K562 (cell line): ENCODE data around the gene GMNN. TPM values are rescaled to one million over a fixed set of nuclear protein-coding genes. Genes with fewer than 3 reads are reported as not detected.
A peak's percentile ranks its signal among the peaks of the same experiment; 100 is the strongest.

Experiments
- CUX1 ChIP-seq: fragments of 200-800 bp; sonication (Bioruptor generic); IDR thresholded peaks from 2 replicates; pipeline ENCODE4 v1.6.1; 2016; ENCODE audit warnings: missing genetic modification characterization, missing compliant biosample characterization
- E2F6 ChIP-seq, 2 experiments: IDR thresholded peaks; 2 replicates each; pipeline ENCODE4 v1.6.1; 2011; ENCODE audit warnings: borderline replicate concordance in 1 of 2, control low read depth in 1 of 2, low read depth in 1 of 2, low read length in 1 of 2, mild to moderate bottlenecking in 1 of 2, mixed read lengths in 1 of 2, moderate library complexity in 1 of 2; ENCODE audit not compliant: insufficient read depth in 1 of 2, insufficient read length in 1 of 2, poor library complexity in 1 of 2, severe bottlenecking in 1 of 2; ENCODE audit errors: extremely low read depth in 1 of 2
- HLTF ChIP-seq: fragments of 450-650 bp; IDR thresholded peaks from 2 replicates; pipeline ENCODE4 v1.6.1; 2016
- HNRNPH1 ChIP-seq: fragments of 200-400 bp; formaldehyde crosslinking; optimal IDR thresholded peaks from 2 replicates; pipeline ENCODE3; 2017; ENCODE audit warnings: low read depth, mild to moderate bottlenecking, low read length, moderate library complexity
- HOXB6 ChIP-seq: fragments of 250-450 bp; sonication (Bioruptor Pico); IDR thresholded peaks from 2 replicates; pipeline ENCODE4 v1.5.1; 2022; ENCODE audit warnings: mild to moderate bottlenecking, borderline replicate concordance
- KLF16 ChIP-seq: IDR thresholded peaks from 2 replicates; pipeline ENCODE4 v1.6.1; 2016; ENCODE audit warnings: antibody characterized with exemption
- NFIC ChIP-seq: fragments of 450-650 bp; IDR thresholded peaks from 2 replicates; pipeline ENCODE4 v1.6.1; 2017; ENCODE audit warnings: mild to moderate bottlenecking, inconsistent platforms
- POLR2B ChIP-seq: fragments of 450-650 bp; IDR thresholded peaks from 2 replicates; pipeline ENCODE4 v1.6.1; 2018; ENCODE audit warnings: low read depth; ENCODE audit not compliant: partially characterized antibody
- PRPF4 ChIP-seq: fragments of 200-400 bp; formaldehyde crosslinking; IDR thresholded peaks from one replicate; pipeline ENCODE4 v1.6.1; 2017; ENCODE audit warnings: low read length, low read depth, mild to moderate bottlenecking; ENCODE audit not compliant: insufficient read depth, poor library complexity, severe bottlenecking
- RBM39 ChIP-seq: fragments of 200-400 bp; formaldehyde crosslinking; optimal IDR thresholded peaks from 2 replicates; pipeline ENCODE3; 2018; ENCODE audit warnings: low read depth, low read length
- TRIM25 ChIP-seq: fragments of 450-650 bp; IDR thresholded peaks from 2 replicates; pipeline ENCODE4 v1.7.0; 2016; ENCODE audit warnings: borderline replicate concordance
- ZFP1 ChIP-seq: fragments of 450-650 bp; formaldehyde crosslinking; IDR thresholded peaks from 2 replicates; pipeline ENCODE4 v1.4.0; 2020; ENCODE audit warnings: mild to moderate bottlenecking, mixed read lengths
- ZNF224 ChIP-seq: sonication (generic); formaldehyde crosslinking; IDR thresholded peaks from 2 replicates; pipeline ENCODE4 v1.8.0; 2022; ENCODE audit warnings: mild to moderate bottlenecking, missing genetic modification reagents
- polyA plus RNA-seq, 8 experiments: library from polyadenylated mRNA; depleted of rRNA in 4 of 8; stranded (reverse) in 5 of 8; unstranded in 3 of 8; fragments of >200 nt; fragmentation: Nextera tagmentation in 2 of 8; fragmentation: Illumina TruSeq in 1 of 8; extraction: Ambion mirVana in 2 of 8; extraction: Trizol in 1 of 8; gene quantifications; 2 replicates each; pipeline versions ENCODE4 v1.2.1 to v1.2.3, GENCODE V29; 2011 to 2014; ENCODE audit warnings: inconsistent platforms in 1 of 8, missing spikeins in 1 of 8
- total RNA-seq, 7 experiments: library from RNA; depleted of rRNA in 6 of 7; stranded (reverse); fragments of >200 nt in 6 of 7; fragmentation: Illumina TruSeq in 2 of 7; extraction: Trizol in 2 of 7; gene quantifications; 2 replicates each; pipeline versions ENCODE4 v1.2.1 to v1.2.3, GENCODE V29; 2011 to 2021; ENCODE audit warnings: low replicate concordance in 1 of 7
- TF ChIP-seq, protein P1 (sequence below): fragments of 250-450 bp; sonication (Bioruptor Pico); IDR thresholded peaks from 2 replicates; pipeline ENCODE4 v1.9.0; 2021; ENCODE audit warnings: mild to moderate bottlenecking, inconsistent platforms
- TF ChIP-seq, protein P2 (sequence below): fragments of 250-450 bp; sonication (Bioruptor Pico); IDR thresholded peaks from 2 replicates; pipeline ENCODE4 v1.9.0; 2021; ENCODE audit warnings: mild to moderate bottlenecking

GMNN gene
- total and polyA plus RNA-seq, 9 of the 15 experiments (the other 6 are each of a cell fraction or from before 2014, with no cell fraction given), result 144 to 370 (median 210) TPM

DNA sequence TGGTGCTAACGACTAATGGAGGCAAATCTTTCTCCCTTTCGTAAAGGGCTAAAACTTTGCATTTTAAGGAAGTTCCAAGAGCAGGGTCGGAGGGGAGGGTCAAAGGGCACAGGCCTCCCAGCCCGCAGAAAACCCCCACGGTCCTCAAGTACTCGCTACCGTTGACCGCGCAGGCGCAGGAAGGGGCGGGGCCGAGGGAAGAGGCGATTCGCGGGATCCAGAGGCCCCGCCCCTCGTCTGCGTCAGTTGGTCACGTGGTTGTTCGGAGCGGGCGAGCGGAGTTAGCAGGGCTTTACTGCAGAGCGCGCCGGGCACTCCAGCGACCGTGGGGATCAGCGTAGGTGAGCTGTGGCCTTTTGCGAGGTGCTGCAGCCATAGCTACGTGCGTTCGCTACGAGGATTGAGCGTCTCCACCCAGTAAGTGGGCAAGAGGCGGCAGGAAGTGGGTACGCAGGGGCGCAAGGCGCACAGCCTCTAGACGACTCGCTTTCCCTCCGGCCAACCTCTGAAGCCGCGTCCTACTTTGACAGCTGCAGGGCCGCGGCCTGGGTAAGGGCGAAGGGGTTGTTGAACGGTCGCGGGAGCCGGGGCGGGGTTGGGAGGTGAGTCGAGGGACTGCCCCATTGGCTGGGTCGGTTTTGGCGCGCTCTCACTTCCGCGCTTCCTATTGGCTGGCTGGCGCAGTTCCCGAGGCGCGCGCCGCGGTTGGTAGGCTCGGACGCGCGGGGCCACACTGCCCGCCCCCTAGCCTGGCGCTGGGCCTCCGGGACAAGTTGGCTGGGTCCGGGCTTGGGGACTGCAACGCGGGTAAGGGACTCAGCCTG is at the start of gene GMNN (continued):
- no peak for TF ChIP-seq CUX1 (CRISPR knock-in tag)
- TF ChIP-seq POLR2B, result peak; percentile 96
- TF ChIP-seq HNRNPH1, result no peak
- TF ChIP-seq HLTF, result peak; percentile 67; the same call in 1 of the 2 replicates
- no peak for TF ChIP-seq RBM39
- peak; percentile 53 for TF ChIP-seq PRPF4
- no peak for TF ChIP-seq KLF16
- no peak for TF ChIP-seq HOXB6 (CRISPR knock-in tag)
- no peak for TF ChIP-seq ZNF224 (CRISPR knock-in tag)
- TF ChIP-seq, protein P1, sequence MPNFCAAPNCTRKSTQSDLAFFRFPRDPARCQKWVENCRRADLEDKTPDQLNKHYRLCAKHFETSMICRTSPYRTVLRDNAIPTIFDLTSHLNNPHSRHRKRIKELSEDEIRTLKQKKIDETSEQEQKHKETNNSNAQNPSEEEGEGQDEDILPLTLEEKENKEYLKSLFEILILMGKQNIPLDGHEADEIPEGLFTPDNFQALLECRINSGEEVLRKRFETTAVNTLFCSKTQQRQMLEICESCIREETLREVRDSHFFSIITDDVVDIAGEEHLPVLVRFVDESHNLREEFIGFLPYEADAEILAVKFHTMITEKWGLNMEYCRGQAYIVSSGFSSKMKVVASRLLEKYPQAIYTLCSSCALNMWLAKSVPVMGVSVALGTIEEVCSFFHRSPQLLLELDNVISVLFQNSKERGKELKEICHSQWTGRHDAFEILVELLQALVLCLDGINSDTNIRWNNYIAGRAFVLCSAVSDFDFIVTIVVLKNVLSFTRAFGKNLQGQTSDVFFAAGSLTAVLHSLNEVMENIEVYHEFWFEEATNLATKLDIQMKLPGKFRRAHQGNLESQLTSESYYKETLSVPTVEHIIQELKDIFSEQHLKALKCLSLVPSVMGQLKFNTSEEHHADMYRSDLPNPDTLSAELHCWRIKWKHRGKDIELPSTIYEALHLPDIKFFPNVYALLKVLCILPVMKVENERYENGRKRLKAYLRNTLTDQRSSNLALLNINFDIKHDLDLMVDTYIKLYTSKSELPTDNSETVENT (CRISPR knock-in tag), result peak; percentile 95
- TF ChIP-seq TRIM25, result peak; percentile 54; the same call in 1 of the 2 replicates
- TF ChIP-seq NFIC, result peak; percentile 54; the same call in 1 of the 2 replicates
- TF ChIP-seq ZFP1, result no peak
- TF ChIP-seq, protein P2, sequence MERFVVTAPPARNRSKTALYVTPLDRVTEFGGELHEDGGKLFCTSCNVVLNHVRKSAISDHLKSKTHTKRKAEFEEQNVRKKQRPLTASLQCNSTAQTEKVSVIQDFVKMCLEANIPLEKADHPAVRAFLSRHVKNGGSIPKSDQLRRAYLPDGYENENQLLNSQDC (CRISPR knock-in tag), result no peak
- peak; percentile 92 to 93 for TF ChIP-seq E2F6 (IDR thresholded peaks at IDR 0.05; ENCODE audit: borderline replicate concordance in 1 of 2, extremely low read depth in 1 of 2, insufficient read depth in 1 of 2, insufficient read length in 1 of 2, low read depth in 1 of 2, low read length in 1 of 2, poor library complexity in 1 of 2, severe bottlenecking in 1 of 2)
